Keratinocyte (primary cell): Measurements from ENCODE around the gene MRPL12.

Experiments used
- CTCF ChIP-seq, 3 experiments: IDR thresholded peaks in 1 of 3; conservative IDR thresholded peaks in 1 of 3; optimal IDR thresholded peaks in 1 of 3; 2 replicates in 2 of 3; 3 replicates in 1 of 3; pipeline versions ENCODE3 to v1.5.1; 2011; ENCODE audit warnings: low read length in 3 of 3, mild to moderate bottlenecking in 3 of 3, moderate library complexity in 2 of 3, control low read depth in 1 of 3, inconsistent platforms in 1 of 3; ENCODE audit not compliant: insufficient read depth in 2 of 3; ENCODE audit errors: extremely low read depth in 1 of 3
- EZH2 ChIP-seq: IDR thresholded peaks from one replicate; pipeline ENCODE4 v1.6.1; 2012; ENCODE audit warnings: inconsistent platforms, mild to moderate bottlenecking, low read length, moderate library complexity

GRCh38 chr17:81706757-81707624 lies 3.8 kb downstream of the MRPL12 start:
- no peak for TF ChIP-seq EZH2
- no peak for TF ChIP-seq CTCF (optimal IDR thresholded peaks at IDR 0.05 in 1 of 3, IDR thresholded peaks at IDR 0.05 in 1 of 3, conservative IDR thresholded peaks at IDR 0.05 in 1 of 3; ENCODE audit: extremely low read depth in 1 of 3, insufficient read depth in 2 of 3, low read length in 3 of 3)
